GM12872 (cell line): Measurements from ENCODE around the gene COPB2.

Source experiments
- TF ChIP-seq, protein P1 (sequence below): IDR thresholded peaks from 3 replicates; pipeline ENCODE4 v1.5.1; 2011; ENCODE audit warnings: low read depth, mild to moderate bottlenecking, low read length, moderate library complexity; ENCODE audit not compliant: insufficient read depth

COPB2 gene

DNA sequence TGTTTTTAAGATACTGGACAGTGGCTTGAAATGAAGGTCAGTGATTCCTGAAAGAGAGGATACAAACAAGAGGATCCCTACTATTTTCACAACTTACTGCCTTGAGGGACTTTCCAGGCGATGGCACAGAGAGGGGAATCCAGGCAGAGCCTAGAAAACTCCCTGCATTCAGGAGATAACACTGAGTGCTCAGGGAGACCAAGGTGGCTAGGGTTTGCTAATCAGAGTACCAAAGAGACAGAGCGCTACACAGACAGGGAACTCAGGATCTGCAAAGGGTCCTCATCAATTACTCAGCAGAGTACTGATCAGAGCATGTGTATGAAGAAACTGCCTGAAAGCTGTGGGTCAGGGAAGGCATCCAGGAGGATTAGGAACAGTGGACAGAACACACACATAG lies 57.4 kb downstream of the COPB2 start:
- TF ChIP-seq, protein P1, sequence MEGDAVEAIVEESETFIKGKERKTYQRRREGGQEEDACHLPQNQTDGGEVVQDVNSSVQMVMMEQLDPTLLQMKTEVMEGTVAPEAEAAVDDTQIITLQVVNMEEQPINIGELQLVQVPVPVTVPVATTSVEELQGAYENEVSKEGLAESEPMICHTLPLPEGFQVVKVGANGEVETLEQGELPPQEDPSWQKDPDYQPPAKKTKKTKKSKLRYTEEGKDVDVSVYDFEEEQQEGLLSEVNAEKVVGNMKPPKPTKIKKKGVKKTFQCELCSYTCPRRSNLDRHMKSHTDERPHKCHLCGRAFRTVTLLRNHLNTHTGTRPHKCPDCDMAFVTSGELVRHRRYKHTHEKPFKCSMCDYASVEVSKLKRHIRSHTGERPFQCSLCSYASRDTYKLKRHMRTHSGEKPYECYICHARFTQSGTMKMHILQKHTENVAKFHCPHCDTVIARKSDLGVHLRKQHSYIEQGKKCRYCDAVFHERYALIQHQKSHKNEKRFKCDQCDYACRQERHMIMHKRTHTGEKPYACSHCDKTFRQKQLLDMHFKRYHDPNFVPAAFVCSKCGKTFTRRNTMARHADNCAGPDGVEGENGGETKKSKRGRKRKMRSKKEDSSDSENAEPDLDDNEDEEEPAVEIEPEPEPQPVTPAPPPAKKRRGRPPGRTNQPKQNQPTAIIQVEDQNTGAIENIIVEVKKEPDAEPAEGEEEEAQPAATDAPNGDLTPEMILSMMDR: no peak

DNA sequence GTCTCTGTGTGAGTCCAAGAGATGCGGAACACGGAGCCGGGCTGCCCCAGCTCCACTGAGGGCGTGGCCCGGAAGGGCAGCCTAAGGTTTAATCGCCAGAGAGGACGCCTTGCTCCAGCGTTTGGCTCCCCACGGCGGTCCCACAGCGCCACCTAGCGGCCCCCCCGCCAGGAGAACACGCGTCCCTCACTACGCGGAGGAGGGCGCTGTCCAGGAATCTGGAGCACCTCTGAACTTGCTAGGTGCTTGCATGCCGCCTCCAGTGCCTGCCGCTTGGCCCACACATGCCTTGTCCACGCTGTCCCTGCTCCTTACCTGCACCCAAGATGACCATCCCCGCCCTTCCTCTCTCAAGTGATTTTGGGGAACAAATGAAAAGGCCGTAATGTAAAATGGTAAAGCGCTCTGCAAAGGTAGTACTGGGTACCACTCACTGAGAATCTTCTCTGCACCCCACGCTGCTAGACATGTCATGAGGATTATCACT lies 60.0 kb downstream of the COPB2 start:
- TF ChIP-seq, protein P1: peak; percentile 98

DNA sequence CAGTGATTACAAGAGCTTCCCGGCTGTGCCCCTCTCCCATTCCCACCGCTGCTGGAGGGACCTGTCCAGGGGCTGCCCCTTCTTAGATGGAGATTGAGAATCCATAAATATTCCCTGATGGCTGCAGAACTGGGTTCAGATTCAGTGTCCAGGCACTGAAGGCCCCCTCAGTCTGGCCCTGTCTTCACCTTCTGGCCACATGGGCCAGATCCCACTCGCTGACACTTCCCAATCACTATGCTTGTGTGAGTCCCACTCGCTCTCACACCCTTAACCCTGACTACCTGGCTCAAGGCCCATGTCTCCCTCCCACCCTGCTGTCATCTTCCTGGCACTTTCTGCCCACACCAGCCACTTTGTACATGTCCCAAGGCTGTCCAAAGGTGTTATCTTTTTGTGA lies 61.1 kb downstream of the COPB2 start:
- TF ChIP-seq, protein P1: no peak

DNA sequence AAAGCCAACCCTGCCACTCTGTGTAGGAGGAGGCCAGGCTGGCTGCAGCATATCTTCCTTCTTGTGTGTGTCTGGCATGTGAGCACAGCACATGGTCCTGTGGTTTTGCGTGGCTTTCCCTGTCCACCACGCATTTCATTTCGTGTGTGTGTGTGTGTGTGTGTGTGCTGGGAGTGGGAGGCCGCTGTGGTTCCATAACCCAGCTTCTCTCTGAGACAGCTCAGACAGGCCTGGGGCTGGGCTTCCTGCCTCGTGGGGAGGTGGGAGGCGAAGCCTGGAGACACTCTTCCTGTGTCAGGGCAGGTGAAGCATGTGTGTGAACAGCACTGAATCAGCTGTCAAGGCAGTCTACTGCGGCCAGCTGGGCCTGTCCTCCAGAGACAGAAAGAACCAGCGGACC lies 61.6 kb downstream of the COPB2 start:
- TF ChIP-seq, protein P1: no peak

DNA sequence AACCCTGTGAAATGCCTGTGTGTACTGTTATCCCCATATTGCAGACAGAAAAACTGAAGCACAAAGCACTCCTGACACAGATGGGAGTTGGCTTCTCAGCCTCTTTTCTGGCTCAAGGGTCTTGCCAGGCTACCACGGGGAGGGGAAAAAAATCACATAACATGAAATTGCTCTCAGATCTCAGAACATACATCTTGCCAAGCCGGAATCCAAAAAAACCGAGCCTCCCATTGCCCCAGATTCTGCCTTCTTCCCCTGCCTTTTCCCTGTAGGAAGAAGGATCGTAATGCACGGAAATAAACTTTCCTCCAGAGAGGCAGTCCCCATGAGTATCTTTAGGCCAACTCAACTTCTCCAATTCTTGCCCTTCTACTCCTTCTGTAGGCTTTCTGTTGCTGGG lies 62.2 kb downstream of the COPB2 start:
- TF ChIP-seq, protein P1: no peak

DNA sequence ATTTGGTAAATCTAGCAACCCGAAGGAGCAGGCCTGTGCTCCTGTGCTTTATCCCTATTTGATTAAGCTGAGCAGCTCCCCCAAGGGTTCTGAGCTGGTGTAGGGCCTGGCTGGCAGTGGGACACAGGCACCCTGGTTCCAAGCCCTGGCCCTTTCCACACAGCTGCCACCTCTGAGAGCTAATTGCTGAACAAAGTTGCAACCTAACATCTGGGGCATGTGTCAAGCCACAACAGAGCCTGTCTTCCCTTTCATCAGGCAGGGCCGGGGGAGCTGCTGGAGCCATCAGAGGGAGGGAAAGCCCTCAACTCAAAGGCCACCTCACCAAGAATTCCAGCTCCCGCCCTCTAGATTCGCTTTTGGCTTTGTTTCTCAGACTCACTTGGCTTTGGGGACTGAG lies 62.7 kb downstream of the COPB2 start:
- TF ChIP-seq, protein P1: no peak

DNA sequence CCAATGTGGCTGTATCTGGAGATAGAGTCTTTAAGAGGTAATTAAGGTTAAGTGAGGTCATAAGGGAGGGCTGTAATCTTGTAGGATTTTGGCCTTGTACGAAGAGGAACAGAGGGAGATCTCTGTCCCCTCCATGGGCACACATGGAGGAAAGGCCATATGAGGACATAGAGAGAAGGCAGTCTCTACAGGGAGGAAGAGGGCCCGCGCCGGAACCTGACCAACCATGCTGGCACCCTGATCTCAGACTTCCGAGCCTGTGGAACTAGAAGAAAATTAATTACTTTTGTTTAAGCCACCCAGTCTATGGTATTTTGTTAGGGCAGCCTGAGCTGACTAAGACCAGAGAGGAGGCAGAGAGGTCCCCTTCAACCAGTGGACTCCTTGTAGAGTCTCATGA lies 63.3 kb downstream of the COPB2 start:
- TF ChIP-seq, protein P1: no peak

DNA sequence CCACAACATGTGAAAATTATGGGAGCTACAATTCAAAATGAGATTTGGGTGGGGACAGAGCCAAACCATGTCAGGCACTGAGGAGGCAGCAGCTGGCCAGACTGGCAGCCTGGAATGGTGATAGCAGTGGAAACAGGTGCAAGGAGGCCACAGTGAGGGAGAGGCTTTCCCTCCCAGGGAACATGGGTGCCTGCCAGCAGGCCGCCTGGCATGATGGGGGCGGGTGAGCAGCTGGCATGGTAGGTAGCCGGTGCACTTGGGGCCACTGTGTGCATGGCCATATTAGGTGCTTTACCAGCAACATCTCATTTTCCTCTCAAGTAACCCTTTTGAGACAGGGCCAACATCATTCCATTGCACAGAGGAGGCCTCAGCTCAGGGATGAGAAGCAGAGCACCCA lies 63.9 kb downstream of the COPB2 start:
- TF ChIP-seq, protein P1: no peak
